SKM-1 (cell line): ENCODE data around the gene ENDOG.
A peak's percentile ranks its signal among the peaks of the same experiment; 100 is the strongest.
"Not testable (repeated sequence)": the region's sequence is repeated elsewhere in the genome, so short reads cannot be mapped to it uniquely, and the experiment has no call there.

ENCODE experiments used
- DNase-seq: peaks from one replicate; lab custom pipeline; 2025; ENCODE audit not compliant: unreplicated experiment; lab: John Stamatoyannopoulos, UW

ENDOG gene

GRCh38 chr9:128828267-128828666, 10.0 kb downstream of the ENDOG start:
- DNase-seq = no peak

GRCh38 chr9:128828719-128829452, 10.6 kb downstream of the ENDOG start:
- DNase-seq = no peak

- DNase-seq = peak; percentile 87
Measured at GRCh38 chr9:128829477-128830251, 11.4 kb downstream of the ENDOG start, which contains the start of gene SPOUT1. TSS of gene SPOUT1 (minus strand) at chr9:128829794. CDS start at chr9:128829780, 14 bp downstream.

GRCh38 chr9:128833696-128834095, 15.4 kb downstream of the ENDOG start:
- DNase-seq = no peak

- DNase-seq = no peak
Measured at GRCh38 chr9:128835246-128836210, 17.2 kb downstream of the ENDOG start.

- DNase-seq = no peak
Measured at GRCh38 chr9:128836509-128837145, 18.3 kb downstream of the ENDOG start.

GRCh38 chr9:128838338-128838737, 20.0 kb downstream of the ENDOG start:
- DNase-seq = no peak

GRCh38 chr9:128840524-128840923, 22.2 kb downstream of the ENDOG start:
- no peak for DNase-seq

- DNase-seq = no peak
Measured at GRCh38 chr9:128841694-128842492, 23.6 kb downstream of the ENDOG start.

GRCh38 chr9:128843171-128843570, 24.9 kb downstream of the ENDOG start:
- DNase-seq = not testable (repeated sequence)

GRCh38 chr9:128845186-128845931, 27.1 kb downstream of the ENDOG start:
- no peak for DNase-seq

GRCh38 chr9:128846680-128847030, 28.4 kb downstream of the ENDOG start:
- DNase-seq = no peak

- DNase-seq = no peak
Measured at GRCh38 chr9:128847803-128848202, 29.5 kb downstream of the ENDOG start.

- DNase-seq = not testable (repeated sequence)
Measured at GRCh38 chr9:128851024-128851423, 32.7 kb downstream of the ENDOG start.

- DNase-seq = peak; percentile 9
Measured at GRCh38 chr9:128851779-128852600, 33.7 kb downstream of the ENDOG start.

GRCh38 chr9:128852646-128853045, 34.3 kb downstream of the ENDOG start:
- DNase-seq = not testable (repeated sequence)

- not testable (repeated sequence) for DNase-seq
Measured at GRCh38 chr9:128854454-128854853, 36.2 kb downstream of the ENDOG start.

GRCh38 chr9:128858476-128858875, 40.2 kb downstream of the ENDOG start:
- not testable (repeated sequence) for DNase-seq
